ENCODE results near the gene SCAMP1. TPM values are rescaled to one million over a fixed set of nuclear protein-coding genes. Genes with fewer than 3 reads are reported as not detected.

Gene SCAMP1
- total and polyA plus RNA-seq, 2 of the 13 experiments (the other 11 are each of a cell fraction or from before 2014, with no cell fraction given), result 18.2 to 33.7 TPM

- no peak for TF ChIP-seq GPBP1L1 (CRISPR knock-in tag; IDR thresholded peaks at IDR 0.05)
- no peak for TF ChIP-seq RELA (CRISPR knock-in tag; IDR thresholded peaks at IDR 0.05)
- no peak; the same call in 1 of the 2 replicates for TF ChIP-seq PHF20 (CRISPR knock-in tag; IDR thresholded peaks at IDR 0.05)
- TF ChIP-seq ZC3H13 (CRISPR knock-in tag; IDR thresholded peaks at IDR 0.05), result peak; percentile 57; the same call in 1 of the 2 replicates
- no peak for TF ChIP-seq SRSF4 (IDR thresholded peaks at IDR 0.05; ENCODE audit: low read depth, low read length, poor library complexity, severe bottlenecking)
- no peak for TF ChIP-seq ZNF670 (CRISPR knock-in tag; IDR thresholded peaks at IDR 0.05; ENCODE audit: borderline replicate concordance)
- no peak for TF ChIP-seq CC2D1A (CRISPR knock-in tag; IDR thresholded peaks at IDR 0.05)
- no peak for TF ChIP-seq RXRB (CRISPR knock-in tag; IDR thresholded peaks at IDR 0.05; ENCODE audit: borderline replicate concordance)
- 0 out of 2 replicates have a peak, but pooled peaks have one; percentile 56 for TF ChIP-seq ZBTB3 (CRISPR knock-in tag; IDR thresholded peaks at IDR 0.05; ENCODE audit: borderline replicate concordance, low read depth)
- TF ChIP-seq ZSCAN25 (CRISPR knock-in tag; IDR thresholded peaks at IDR 0.05), result peak; percentile 45; the same call in 1 of the 2 replicates
- no peak for TF ChIP-seq IKZF5 (CRISPR knock-in tag; IDR thresholded peaks at IDR 0.05)
- 0 out of 2 replicates have a peak, but pooled peaks have one; percentile 48 for TF ChIP-seq ZMAT3 (CRISPR knock-in tag; conservative IDR thresholded peaks at IDR 0.05)
- TF ChIP-seq POLR2A (IDR thresholded peaks at IDR 0.05; ENCODE audit: insufficient read depth in 1 of 2, low read depth in 2 of 2, low read length in 2 of 2), result peak; percentile 76 to 85
- TF ChIP-seq TBP (CRISPR knock-in tag; IDR thresholded peaks at IDR 0.05), result no peak
- TF ChIP-seq CENPT (CRISPR knock-in tag; IDR thresholded peaks at IDR 0.05; ENCODE audit: low read depth), result peak; percentile 29; the same call in 1 of the 2 replicates
- TF ChIP-seq PPARG (CRISPR knock-in tag; conservative IDR thresholded peaks at IDR 0.05), result no peak; the same call in 1 of the 2 replicates
- TF ChIP-seq ZNF567 (CRISPR knock-in tag; IDR thresholded peaks at IDR 0.05; ENCODE audit: borderline replicate concordance), result 0 out of 2 replicates have a peak, but pooled peaks have one; percentile 30
- 0 out of 2 replicates have a peak, but pooled peaks have one; percentile 34 for TF ChIP-seq NFKBIZ (CRISPR knock-in tag; IDR thresholded peaks at IDR 0.05)
- no peak for TF ChIP-seq AFF4 (CRISPR knock-in tag; IDR thresholded peaks at IDR 0.05)
- no peak for TF ChIP-seq NFYC (CRISPR knock-in tag; IDR thresholded peaks at IDR 0.05)
- peak; percentile 52 for TF ChIP-seq SKI (IDR thresholded peaks at IDR 0.05; ENCODE audit: partially characterized antibody)
- TF ChIP-seq KMT2B (CRISPR knock-in tag; IDR thresholded peaks at IDR 0.05), result peak; percentile 82
- TF ChIP-seq TEAD3 (CRISPR knock-in tag; optimal IDR thresholded peaks at IDR 0.05; ENCODE audit: borderline replicate concordance), result peak; percentile 71
- TF ChIP-seq ZNF431 (CRISPR knock-in tag; IDR thresholded peaks at IDR 0.05; ENCODE audit: borderline replicate concordance, low read depth), result 0 out of 2 replicates have a peak, but pooled peaks have one; percentile 68
- TF ChIP-seq ZEB1 (IDR thresholded peaks at IDR 0.05; ENCODE audit: insufficient replicate concordance, low read depth), result peak; percentile 86
Observed at GRCh38 chr5:78359831-78360673, at the start of gene SCAMP1 (continued).

Measured in HepG2 (cell line).